Fibroblast of skin of right biceps (primary cell): ENCODE results near the gene PAX5.

Experiments used
- DNase-seq: peaks from one replicate; pipeline ENCODE4 v3.0.0-alpha.2; 2013

Gene PAX5

DNA sequence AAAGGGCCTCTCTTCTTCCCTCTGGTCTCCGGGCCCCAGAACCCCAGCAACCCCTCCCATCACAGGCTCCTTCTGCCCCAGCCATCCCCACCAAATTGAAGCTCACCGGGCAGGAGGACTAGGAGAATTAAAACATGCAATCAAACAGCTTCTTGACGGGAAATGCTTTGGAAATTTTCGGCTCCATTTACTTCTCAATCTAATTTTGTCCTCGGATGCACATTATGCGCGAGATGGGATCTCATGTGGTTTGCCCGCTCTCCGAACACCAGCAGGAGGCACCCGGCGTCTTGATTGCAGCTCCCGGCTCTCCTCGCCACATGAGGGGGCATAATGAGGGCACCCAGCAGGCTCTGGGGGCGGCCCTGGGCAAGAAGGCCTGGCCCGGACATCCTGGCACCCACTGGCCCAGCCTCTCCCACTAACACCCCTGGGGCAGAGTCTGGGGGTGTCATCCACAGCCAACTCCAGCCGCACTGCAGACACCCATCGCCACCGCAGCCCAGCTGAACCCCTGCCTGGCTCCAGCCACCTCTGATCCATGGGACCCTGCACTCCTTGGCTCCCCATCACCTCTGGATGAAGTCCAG lies 135.5 kb downstream of the PAX5 start:
- no peak for DNase-seq

DNA sequence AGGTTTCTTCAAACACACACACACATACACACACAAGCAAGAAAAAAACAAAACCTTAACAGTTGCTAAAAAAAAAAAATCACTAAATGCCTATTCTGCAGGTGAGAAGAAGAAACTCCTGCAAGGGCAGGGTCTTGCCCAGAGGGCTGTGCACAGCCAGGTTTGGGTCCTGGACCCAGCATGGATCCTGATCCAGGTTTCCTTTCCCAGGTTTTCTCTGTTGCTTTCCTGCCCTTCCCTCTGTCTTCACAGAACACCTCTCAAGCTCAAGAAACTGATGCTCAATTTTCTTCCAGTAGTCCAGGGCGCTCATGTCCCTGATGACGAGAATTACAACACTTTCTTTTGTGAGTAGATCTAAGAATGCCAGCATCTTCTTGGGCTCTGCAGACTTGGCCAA lies 136.6 kb downstream of the PAX5 start:
- no peak for DNase-seq

DNA sequence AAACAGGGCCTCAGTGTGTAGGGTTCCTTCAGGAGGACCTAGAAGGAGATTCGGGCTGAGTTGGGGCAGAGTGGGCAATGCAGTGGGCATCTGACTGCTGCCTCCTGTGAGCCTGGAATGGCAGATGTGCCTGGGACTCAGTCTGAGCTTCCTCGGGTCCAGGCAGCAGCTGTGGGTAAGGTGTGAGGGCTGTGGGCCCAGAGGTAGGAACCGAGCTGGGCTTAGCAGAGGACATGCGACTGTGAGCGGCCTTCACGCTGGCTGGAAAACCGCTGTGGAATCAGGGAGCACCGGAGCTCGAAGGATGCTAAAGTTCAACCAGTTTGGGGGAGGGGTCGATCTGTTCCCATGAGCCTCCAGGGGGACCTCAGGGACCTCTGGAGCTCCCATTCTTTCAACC lies 137.0 kb downstream of the PAX5 start:
- DNase-seq = no peak

DNA sequence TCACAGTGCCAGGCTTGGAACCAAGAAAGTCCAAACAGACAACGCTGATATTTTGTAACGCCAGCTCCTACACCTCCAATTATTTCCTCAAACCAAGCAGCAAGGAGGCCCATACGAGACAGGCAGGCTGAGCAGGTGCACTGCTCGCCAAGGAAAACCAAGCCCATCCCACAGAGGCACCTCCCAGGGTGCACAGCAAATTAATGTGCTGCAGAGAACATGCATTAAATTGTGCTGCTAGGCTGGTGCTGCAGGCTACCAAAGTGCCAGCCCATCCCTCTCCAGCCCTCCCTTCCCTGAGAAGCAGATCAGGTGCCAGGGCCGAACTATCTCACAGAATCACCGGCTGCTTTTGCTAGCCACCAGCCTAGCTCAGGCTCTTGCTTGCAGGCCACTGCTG lies 137.8 kb downstream of the PAX5 start:
- no peak for DNase-seq

DNA sequence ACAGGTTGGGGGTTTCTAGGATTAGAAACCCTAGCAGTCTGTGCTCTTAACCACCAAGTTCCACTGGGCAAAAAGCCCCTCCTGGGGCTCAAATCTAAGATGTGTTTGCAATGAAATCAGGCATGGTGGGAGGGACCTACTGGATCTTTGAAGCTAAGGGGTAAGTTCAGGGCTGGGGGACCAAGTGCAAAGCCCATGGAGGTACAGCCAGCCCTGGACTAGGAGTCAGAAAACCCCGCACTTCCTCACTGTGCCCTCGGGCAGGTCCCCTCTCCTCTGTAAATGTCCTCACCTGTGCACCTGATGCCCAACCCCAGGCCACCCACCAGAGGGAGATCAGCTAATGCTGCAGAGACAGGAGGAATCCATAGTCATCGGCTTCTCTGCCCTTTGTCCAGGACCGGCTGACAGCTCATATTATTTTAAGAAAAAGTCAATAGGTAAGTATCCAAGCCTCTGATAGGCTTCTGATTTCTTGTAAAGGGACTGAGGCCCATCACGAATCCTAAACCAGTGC lies 138.3 kb downstream of the PAX5 start:
- DNase-seq = no peak

DNA sequence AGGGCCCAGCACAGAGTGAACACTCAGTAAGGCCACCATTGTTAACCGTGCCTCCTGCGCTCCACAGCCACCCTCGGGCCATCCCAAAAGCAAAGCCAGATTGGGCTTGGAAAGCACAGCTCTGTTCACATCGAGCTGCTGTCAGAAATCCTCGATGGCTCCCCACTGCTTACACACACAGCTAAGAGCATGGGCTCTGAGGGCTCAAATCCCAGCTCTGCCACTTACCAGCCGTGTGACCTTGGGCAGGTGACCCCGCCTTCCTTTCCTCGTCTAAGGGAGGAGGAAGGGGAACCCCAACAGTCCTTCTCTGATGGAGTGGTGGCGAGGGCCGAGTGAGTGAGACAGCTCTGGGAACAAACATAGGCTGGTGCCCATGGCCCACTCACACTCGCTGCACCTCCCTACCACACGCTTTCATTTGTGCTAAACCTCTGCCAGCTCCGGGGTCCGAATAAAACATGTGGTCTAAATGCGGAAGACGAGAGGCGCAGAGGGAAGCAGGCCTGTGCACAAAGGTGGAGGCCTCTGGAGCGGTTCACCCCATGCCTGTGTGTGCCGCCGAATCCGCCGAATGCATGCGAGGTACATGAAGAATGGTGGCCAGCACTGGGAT lies 139.3 kb downstream of the PAX5 start:
- DNase-seq = no peak

DNA sequence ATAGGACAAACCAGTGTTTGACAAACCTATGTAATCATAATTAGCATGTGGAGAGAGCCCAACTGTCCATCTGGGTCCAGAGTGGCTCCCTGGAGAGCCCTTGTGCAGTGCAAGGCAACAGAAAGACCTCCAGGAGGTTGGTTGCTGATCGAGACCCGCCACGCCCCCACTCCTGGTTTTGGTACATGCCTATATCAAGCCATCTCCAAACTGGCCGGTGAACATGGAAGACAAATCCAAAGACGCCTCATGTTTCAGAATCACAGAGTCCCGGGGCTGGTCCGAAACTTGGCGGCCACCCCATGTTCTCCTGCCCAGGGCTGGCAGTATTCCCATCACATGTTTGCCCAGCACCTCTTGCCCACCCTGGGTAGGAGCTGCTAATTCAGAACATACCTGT lies 140.2 kb downstream of the PAX5 start:
- no peak for DNase-seq

DNA sequence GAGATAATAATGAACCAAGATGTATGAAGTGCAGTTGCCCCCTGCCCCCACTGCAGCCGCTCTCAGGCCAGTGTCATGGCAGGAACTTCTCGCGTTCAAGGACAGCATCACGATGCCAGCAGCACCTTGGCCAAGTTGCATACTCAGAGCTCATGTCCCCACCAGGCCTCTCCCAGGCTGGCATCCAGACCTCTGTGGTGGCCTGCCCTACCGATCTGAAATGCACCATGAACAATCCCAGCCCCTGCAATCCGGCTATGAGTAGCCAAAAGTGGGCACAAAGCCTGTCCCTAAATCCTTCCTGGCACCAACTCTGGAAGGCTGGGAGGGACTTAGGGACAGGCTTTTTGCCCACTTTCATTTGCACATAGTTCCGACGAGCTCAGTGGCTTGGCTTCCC lies 140.9 kb downstream of the PAX5 start:
- no peak for DNase-seq

DNA sequence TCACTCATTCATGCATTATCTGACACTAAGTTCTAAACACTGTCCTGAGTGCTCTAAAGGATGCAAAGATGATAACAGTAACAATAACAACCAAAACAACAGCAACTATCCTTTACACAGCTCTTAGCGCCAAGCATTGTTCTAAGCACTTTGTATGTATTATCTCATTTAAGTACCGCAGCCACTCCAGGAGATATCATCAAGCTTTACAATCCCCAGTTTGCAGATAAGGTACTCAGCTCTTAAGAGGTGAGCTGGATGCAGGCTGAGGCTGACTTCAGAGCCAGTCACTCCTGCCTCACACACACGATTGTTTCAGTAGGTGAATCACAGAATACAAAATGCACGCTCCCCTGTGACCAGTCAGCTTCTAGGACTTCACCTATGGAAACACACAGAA lies 141.8 kb downstream of the PAX5 start:
- no peak for DNase-seq

DNA sequence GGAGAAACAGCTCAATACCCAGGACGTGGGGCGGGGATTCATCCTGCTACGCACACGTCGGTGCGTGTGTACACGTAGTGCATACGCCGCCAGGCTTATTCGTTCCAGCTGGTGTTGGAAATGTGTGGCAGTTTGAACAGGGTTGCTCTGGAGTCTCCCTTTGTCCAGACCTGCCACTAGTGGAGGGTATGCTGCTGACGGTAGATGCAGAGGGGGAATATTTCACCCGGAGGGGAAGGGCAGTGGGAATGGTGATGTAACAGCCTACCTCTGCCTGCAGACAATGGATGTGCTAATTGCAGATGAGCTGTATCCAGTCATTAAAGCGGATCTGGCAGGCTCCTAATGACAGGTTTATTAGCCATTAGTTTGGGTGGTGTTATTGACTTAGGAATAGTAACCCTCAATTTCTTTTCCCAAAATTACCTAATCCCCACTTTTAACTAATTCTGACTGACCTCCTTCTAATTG lies 142.7 kb downstream of the PAX5 start:
- DNase-seq = no peak

DNA sequence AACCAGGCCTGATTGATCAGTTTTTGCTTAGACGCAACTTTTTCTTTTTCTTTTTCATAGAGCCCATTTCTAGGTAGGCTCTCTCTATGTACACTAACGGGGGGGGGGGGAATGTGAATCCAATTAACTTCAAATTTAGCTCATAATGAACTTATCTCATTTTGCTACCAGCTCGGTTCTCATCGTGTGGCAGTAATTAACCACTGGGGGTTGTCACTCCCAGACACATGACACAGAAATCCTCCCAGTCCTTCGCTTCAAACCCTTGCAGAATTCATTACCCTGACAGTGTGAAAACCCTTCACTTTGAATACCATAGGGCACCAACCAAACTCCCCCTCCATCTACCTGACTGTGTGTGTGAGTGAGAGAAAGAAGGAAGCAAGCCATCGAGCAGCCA lies 144.2 kb downstream of the PAX5 start:
- DNase-seq = no peak

DNA sequence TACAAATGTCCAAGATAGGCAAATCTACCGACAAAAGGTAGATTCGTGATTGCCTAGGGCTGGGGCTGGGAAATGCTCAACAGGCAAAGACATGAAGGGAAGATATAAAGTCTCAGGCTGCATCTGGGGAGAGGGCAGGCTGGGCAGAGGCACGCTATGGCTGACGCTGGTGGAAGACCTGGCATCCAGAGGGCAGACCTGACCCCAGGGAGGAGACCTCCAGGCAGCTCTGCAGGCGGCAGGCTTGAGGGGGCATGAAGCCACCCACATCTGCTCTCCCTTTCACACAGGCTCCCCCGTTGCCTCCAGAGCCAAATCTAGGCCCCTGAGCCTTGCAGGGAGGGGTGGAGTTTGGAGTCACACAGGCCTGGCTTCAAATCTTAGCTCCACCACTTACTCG lies 145.5 kb downstream of the PAX5 start:
- DNase-seq = no peak

DNA sequence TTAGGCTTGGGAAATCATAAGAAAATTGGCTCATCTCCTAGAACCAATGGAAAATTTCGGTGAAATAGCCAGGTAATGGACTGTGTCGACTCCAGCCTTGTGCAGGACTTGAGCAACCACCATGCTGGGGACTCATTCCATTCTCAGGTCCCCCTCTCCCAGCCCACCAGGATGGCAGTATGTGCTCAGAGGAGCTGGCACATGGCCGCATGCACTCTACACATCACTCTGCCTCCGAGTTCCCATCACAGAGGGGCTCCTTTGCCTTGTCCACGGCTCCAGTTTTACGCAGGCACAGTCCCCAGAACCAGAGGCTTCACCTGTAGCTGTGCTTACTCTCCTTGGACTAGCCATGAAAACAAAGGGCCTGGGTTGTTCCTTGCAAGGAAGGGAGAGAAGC lies 149.3 kb downstream of the PAX5 start:
- no peak for DNase-seq

DNA sequence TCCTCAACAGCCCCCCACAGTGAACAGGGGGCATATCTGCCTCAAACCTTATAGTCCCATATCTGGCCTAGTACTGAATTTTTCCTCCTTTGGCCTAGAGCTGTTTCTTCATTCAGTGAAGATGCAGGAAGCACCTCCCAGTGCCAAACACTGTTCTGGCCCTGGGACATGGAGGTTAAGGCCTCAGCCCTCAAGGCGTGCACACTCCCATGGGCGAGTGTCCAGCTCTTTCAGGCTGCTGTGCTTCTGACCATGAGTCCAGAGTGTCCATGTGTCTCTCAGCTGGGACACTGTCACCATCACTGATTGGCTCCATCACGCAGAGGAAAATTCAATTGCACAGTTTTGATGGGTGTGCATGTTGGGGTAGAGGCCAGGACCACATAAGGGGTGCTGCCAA lies 151.5 kb downstream of the PAX5 start:
- DNase-seq = no peak

DNA sequence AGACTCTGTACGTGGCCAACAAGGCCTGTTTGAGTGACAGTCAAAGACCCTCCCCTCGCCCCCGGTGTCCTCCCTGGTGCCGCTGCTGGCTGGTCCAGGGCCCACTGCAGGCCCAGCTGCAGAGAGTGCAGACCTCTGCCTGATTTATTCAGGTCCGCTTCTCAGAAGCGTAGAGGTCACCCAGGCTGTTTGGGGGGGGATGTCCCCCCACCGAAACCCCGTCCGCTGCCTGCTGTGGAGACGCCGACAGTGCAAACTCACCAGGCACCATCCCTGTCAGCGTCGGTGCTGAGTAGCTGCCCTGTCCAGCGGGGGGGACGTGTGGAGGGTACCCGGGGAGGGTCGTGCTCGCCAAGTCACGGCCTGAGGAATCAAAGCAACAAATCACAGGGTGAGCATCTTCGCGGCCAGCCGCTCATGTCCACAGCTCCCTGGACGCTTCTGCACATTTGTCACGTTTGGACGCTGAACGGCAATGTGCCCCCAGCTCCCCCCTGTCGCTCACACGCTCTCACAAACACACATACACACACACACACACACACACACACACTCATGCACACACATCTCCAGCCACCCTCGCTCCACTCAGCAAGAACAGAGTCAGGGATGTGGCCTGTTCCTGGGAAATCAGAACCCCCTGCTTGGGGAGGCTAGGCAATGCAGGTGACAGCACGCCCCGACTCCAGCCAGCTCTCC lies 152.2 kb downstream of the PAX5 start:
- no peak for DNase-seq

DNA sequence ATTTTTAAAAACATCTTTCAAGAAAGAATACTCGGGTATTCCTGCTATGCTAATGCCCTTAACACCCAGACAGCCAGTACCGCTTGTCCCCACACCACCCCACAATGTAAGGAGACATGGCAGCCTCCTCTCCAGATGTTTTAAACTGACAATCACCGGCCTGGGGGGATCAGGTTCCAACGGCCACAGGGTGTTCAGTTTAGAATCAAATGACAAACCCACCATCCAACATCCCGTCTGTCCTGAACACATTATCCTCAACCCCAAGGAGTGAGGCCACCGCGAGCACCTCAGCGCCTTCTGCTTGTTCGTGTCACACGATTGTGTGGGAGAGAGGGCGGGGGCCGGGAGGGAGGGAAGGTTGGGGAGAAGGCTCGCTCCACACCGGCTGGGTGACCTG lies 152.8 kb downstream of the PAX5 start:
- no peak for DNase-seq

DNA sequence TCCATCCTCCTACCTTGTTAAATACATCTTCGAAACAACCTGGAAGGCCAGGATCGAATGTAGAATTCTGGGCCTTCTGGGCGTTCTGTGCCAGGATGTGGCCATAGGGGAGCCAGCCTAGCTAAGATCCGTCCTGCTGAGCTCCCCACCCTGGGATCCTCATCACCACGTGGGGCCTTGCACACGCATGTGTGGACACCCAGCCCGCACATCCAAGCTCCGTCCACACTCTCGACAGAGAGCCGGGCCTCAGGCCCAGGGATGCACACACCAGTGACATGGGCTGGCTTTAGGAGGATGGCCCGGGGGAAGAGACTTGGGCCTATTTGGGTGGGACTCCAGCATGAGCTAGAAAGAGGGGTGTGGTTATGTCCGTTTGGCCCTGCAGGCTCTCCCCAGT lies 154.0 kb downstream of the PAX5 start:
- DNase-seq = no peak

DNA sequence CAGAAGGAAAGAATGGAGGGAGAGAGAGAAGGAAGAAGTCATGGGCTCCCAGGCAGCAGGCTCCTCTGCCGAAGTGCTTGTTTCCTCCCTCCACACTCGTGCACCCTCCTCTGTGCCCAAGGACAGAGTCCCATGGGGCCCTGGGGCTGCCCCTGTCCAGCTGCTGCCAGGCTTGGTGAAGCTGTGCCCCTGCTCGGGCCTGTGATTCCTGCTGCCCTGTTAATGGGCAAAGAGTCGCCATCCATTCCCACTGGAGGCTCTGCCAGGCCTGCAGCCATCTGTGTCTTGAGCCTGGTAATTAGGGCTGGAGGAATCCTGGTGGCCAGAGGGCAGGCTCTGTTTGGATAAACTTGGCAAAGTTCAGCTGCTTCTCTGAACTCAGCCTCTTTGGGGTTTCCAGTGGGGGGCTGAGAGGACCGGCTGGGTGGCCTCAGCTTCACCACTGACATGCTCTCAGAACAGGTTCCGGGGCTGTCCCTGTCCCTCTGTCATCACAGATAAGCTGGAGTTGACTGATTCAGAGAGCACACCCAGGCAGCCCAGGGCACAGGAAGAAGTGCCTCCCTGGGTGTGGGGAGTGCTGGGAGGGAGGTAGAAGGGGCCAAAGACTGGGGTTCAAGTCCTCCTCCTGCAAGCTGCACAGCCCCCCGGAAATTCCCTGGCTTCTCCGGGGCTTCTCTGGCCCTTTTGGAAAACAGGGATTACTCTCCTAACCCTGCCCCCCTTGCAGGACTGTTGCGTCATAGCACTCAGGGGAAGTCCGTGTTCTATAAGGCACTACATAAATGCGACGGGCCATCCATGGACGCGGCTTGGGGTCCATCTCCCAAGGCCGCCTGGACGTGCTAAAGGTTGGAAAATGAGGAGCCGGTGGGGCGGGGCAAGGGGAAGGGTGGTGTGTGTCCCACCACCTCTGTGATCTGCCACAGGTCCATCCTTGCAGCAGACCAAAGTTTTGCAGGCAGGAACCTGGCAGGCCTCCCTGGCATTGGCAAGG lies 154.8 kb downstream of the PAX5 start:
- no peak for DNase-seq

DNA sequence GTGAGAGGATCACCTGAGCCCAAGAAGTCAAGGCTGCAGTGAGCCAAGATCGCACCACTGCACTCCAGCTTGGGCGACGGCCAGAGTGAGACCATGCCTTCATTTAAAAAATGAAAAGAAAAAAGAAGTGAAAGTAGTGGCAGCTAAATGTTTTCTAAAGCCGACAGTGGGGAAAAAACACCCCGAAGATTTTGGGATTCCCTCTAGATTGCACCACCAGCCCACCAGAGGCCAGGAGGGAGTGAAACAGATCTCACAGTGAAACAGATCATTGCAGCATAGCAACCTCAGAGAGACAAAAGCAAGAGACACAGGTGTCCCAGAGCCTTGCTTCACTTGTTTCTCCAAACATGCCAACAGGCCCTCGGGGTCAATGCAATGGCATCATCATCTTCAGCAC lies 156.8 kb downstream of the PAX5 start:
- no peak for DNase-seq

DNA sequence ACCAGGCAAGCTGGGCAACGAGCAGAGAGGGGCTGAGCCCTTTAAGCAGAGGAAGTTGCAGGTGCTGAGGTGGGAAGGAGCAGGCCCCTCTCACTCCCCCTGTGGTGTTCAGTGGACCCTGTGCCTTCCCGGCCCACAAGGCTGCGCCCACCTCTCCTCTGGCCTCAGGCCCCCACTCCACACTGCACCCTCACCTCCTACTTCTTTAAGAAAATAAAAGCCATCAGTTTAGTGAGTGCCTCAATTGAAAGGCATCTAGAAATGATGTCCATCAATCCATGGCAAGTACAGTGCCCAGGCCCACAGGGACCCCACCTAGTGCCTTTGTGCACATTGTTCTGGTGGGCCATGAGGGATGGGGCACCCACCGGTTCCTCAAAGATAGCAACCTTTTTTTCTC lies 158.0 kb downstream of the PAX5 start:
- DNase-seq = no peak

DNA sequence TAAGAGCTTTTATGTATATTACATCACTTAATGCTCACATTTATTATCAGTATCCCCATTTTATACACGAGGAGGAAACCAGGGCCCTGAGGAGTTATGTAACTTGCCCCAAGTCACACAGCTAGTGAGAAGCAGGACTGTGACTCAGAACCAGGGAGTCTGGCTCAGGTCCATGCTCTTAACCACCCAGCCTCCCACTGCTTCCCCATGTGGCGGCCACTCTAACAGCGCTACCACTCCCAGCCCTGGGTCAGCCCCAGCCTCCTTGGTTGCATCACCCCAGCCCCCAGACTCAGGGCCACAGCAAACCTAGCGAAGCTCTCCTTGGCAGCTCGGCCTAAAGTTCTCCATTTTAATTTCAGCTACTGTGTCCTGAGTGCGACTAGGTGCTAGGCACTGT lies 159.1 kb downstream of the PAX5 start:
- peak; percentile 16 for DNase-seq

DNA sequence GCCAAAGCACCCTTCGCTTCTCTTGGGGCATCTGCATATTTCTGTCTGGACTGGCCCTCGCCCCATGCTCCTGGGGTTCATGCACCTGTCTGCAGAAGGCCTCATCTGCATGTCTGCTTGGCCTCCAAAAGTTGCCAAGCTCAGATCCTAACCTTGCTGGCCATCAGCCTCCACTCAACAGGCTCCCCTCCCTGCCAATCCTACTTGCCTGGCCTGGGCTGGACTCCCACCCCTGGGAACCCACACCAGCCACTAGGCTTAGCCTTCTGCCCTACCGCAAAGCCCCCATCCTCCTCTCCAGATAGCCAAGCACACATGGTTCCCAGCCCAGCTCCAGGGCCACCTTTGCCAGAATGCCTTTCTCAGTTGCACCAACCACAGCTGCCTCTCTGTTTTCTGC lies 159.8 kb downstream of the PAX5 start:
- DNase-seq = no peak

DNA sequence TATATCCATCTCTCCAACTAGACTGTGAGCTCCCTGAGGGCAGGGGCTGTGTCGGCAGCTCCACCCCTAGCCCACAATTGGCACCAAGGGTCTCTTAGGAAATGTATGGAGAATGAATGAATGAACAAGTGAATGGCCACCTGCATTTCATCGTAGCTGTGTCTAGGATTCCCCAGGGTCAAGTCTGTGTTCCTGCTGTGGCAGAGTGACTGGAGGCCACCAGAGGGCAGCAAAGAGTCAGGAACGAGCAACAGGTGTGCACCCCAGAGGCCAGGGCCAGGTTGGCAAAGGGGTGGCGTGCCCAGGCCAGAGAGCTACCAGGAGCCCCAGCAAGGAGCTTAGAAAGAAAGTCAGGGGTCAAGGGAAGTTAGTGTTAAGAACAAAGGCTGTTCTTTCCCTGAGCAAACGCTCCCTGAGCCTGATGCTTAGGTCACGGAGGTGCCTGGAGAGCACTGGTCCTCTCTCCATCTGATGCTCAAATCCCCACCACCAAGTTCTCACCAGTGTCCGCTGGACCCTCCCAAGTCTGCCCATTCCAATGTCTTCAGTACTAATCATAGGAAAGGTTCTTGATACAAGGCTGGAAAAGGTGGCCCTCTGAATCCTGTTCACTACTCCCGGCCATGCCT lies 160.7 kb downstream of the PAX5 start:
- DNase-seq = peak; percentile 48
